Stimulated activated CD8-positive, alpha-beta memory T cell treated with anti-CD3 and anti-CD28 coated beads, Interleukin-15, amount 100 ng/mL, for 4 hours (primary cell): Measurements from ENCODE around the gene SIM2.

Experiments
- DNase-seq, 2 donors: peaks; one replicate each; pipeline ENCODE4 v3.0.0-alpha.2; 2020; ENCODE audit warnings: low read depth in 2 of 2

The SIM2 gene

GRCh38 chr21:36699546-36700294 is 805 bp downstream of the SIM2 start:
- DNase-seq = no peak

GRCh38 chr21:36700295-36700970 is 1.5 kb downstream of the SIM2 start:
- DNase-seq = no peak

- DNase-seq = no peak
These were observed 2.2 kb downstream of the SIM2 start for GRCh38 chr21:36700971-36701755.

GRCh38 chr21:36701756-36702621 is 3.1 kb downstream of the SIM2 start:
- no peak for DNase-seq

GRCh38 chr21:36702622-36702968 is 3.7 kb downstream of the SIM2 start:
- DNase-seq = no peak

- DNase-seq = no peak
These were observed 4.2 kb downstream of the SIM2 start for GRCh38 chr21:36703123-36703522.

- no peak for DNase-seq
These were observed 4.8 kb downstream of the SIM2 start for GRCh38 chr21:36703626-36704280.

GRCh38 chr21:36704281-36704957 is 5.5 kb downstream of the SIM2 start:
- no peak for DNase-seq

- no peak for DNase-seq
These were observed 6.2 kb downstream of the SIM2 start for GRCh38 chr21:36704958-36705678.

GRCh38 chr21:36705679-36706481 is 7.0 kb downstream of the SIM2 start:
- no peak for DNase-seq

- no peak for DNase-seq
These were observed 7.6 kb downstream of the SIM2 start for GRCh38 chr21:36706482-36706852.

- no peak for DNase-seq
These were observed 8.2 kb downstream of the SIM2 start for GRCh38 chr21:36706951-36707762.

GRCh38 chr21:36707763-36708285 is 8.9 kb downstream of the SIM2 start:
- no peak for DNase-seq

- DNase-seq = no peak
These were observed 9.5 kb downstream of the SIM2 start for GRCh38 chr21:36708286-36709029.

GRCh38 chr21:36709030-36709867 is 10.3 kb downstream of the SIM2 start:
- DNase-seq = no peak
